CD8-positive, alpha-beta memory T cell (primary cell): ENCODE data around the gene HIVEP2. TPM values are rescaled to one million over a fixed set of nuclear protein-coding genes. Genes with fewer than 3 reads are reported as not detected.
A peak's percentile ranks its signal among the peaks of the same experiment; 100 is the strongest.

Experiments
- CTCF ChIA-PET: fragments of 350-600 bp; sonication (Branson Sonifier 250); formaldehyde crosslinking; loops from one replicate; lab custom pipeline; 2021; ENCODE audit warnings: antibody characterized with exemption; lab: Charles Lee
- POLR2A ChIA-PET: fragments of 350-600 bp; sonication (Branson Sonifier 250); formaldehyde crosslinking; loops from one replicate; lab custom pipeline; 2021; ENCODE audit warnings: antibody characterized with exemption; lab: Charles Lee
- DNase-seq, 5 donors: peaks; one replicate each; pipeline versions ENCODE4 v3.0.0 to v3.0.0-alpha.2; 2020 to 2022; ENCODE audit warnings: mixed read lengths in 1 of 5
- H3K27ac ChIP-seq: one replicate; pipeline ENCODE4 v1.7.0; 2013; ENCODE audit warnings: low read depth, mild to moderate bottlenecking, low read length, moderate library complexity
- H3K27me3 ChIP-seq: 2 replicates; pipeline ENCODE4 v1.7.0; 2013; ENCODE audit warnings: low read length, mild to moderate bottlenecking; ENCODE audit not compliant: insufficient read depth, poor library complexity, severe bottlenecking
- H3K36me3 ChIP-seq: 2 replicates; pipeline ENCODE4 v1.7.0; 2013; ENCODE audit warnings: mild to moderate bottlenecking, low read length, moderate library complexity; ENCODE audit not compliant: insufficient read depth
- H3K4me1 ChIP-seq: 2 replicates; pipeline ENCODE4 v1.7.0; 2013; ENCODE audit warnings: mild to moderate bottlenecking, low read length, moderate library complexity; ENCODE audit not compliant: insufficient read depth
- H3K4me3 ChIP-seq: 2 replicates; pipeline ENCODE4 v1.7.0; 2013; ENCODE audit warnings: mild to moderate bottlenecking, low read length
- H3K9me3 ChIP-seq: 2 replicates; pipeline ENCODE4 v1.7.0; 2013; ENCODE audit warnings: mild to moderate bottlenecking, low read length
- H3K27ac Mint-ChIP-seq, 8 donors: one replicate each; pipeline ENCODE4 v1.8.0; 2020 to 2021; ENCODE audit warnings: mixed read lengths in 8 of 8, mild to moderate bottlenecking in 6 of 8, inconsistent platforms in 3 of 8, moderate library complexity in 3 of 8
- H3K27me3 Mint-ChIP-seq, 2 donors: one replicate each; pipeline ENCODE4 v1.8.0; 2020 to 2021; ENCODE audit warnings: mixed read lengths in 2 of 2, mild to moderate bottlenecking in 1 of 2, moderate library complexity in 1 of 2
- H3K36me3 Mint-ChIP-seq, 3 donors: one replicate each; pipeline ENCODE4 v1.8.0; 2020 to 2021; ENCODE audit warnings: mixed read lengths in 3 of 3, inconsistent platforms in 1 of 3, mild to moderate bottlenecking in 1 of 3
- H3K4me1 Mint-ChIP-seq, 3 donors: one replicate each; pipeline ENCODE4 v1.8.0; 2020 to 2021; ENCODE audit warnings: mixed read lengths in 3 of 3, inconsistent platforms in 1 of 3, mild to moderate bottlenecking in 1 of 3
- H3K4me3 Mint-ChIP-seq, 7 donors: one replicate each; pipeline ENCODE4 v1.8.0; 2020 to 2021; ENCODE audit warnings: mixed read lengths in 7 of 7, mild to moderate bottlenecking in 6 of 7, moderate library complexity in 4 of 7, inconsistent platforms in 2 of 7
- H3K9me3 Mint-ChIP-seq, 5 donors: one replicate each; pipeline ENCODE4 v1.8.0; 2020 to 2022; ENCODE audit warnings: mixed read lengths in 5 of 5, mild to moderate bottlenecking in 3 of 5, moderate library complexity in 2 of 5, inconsistent platforms in 1 of 5
- polyA plus RNA-seq: library from polyadenylated mRNA; unstranded; fragments of 300-500 nt; fragmentation: Illumina TruSeq; gene quantifications from one replicate; pipeline ENCODE4 v1.2.3, GENCODE V29; 2021
- total RNA-seq, 2 experiments: library from RNA; stranded (reverse); gene quantifications; one replicate each; pipeline ENCODE4 v1.2.3, GENCODE V29; 2021

HIVEP2 gene
- total and polyA plus RNA-seq, 3 experiments from 2014 or later, result 15.4 to 37.2 (median 37.1) TPM

GRCh38 chr6:142752348-142752747 lies 192.6 kb downstream of the HIVEP2 start:
- no peaks in the 10 kb centered on the region for H3K27me3 ChIP-seq
- no peaks in the 10 kb centered on the region for H3K9me3 ChIP-seq
- Mint-ChIP-seq H3K27ac (no peak overlapping the region), H3K4me1 (peaks cover 16 to 44% (median 21%) of the 10 kb centered on the region in 3 donors), H3K9me3 (no peaks in the 10 kb centered on the region), H3K4me3 (no peak overlapping the region), H3K27me3 (no peaks in the 10 kb centered on the region), H3K36me3 (peaks cover 11 to 50% (median 19%) of the 10 kb centered on the region in 3 donors)
- ChIA-PET CTCF (no interaction called here), POLR2A (no interaction called here)
- peaks cover 32% of the 10 kb centered on the region for H3K36me3 ChIP-seq
- H3K27ac ChIP-seq, result no peak overlapping the region
- H3K4me1 ChIP-seq, result peaks cover 3% of the 10 kb centered on the region
- no peak for DNase-seq
- H3K4me3 ChIP-seq, result no peak overlapping the region

- H3K4me1 Mint-ChIP-seq, result peaks cover 9 to 38% (median 18%) of the 10 kb centered on the region in 3 donors
- no peaks in the 10 kb centered on the region for H3K27me3 Mint-ChIP-seq
- Histone ChIP-seq H3K4me1 (peaks cover 3% of the 10 kb centered on the region), H3K4me3 (no peak overlapping the region), H3K27ac (no peak overlapping the region), H3K9me3 (no peaks in the 10 kb centered on the region), H3K27me3 (no peaks in the 10 kb centered on the region), H3K36me3 (peaks cover 26% of the 10 kb centered on the region)
- CTCF ChIA-PET, result no interaction called here
- DNase-seq, result no peak
- peaks cover 8 to 41% (median 13%) of the 10 kb centered on the region in 3 donors for H3K36me3 Mint-ChIP-seq
- POLR2A ChIA-PET, result no interaction called here
- H3K27ac Mint-ChIP-seq, result peak overlapping the region in 7 of 8 donors; percentile 2 to 77 (median 10)
- H3K4me3 Mint-ChIP-seq, result no peak overlapping the region
- H3K9me3 Mint-ChIP-seq, result no peaks in the 10 kb centered on the region
Observed at GRCh38 chr6:142751452-142751851, 193.5 kb downstream of the HIVEP2 start.

GRCh38 chr6:142750998-142751397 lies 194.0 kb downstream of the HIVEP2 start:
- Histone ChIP-seq H3K36me3 (peaks cover 22% of the 10 kb centered on the region), H3K9me3 (no peaks in the 10 kb centered on the region), H3K4me3 (no peak overlapping the region), H3K27ac (no peak overlapping the region), H3K4me1 (peaks cover 3% of the 10 kb centered on the region), H3K27me3 (no peaks in the 10 kb centered on the region)
- Mint-ChIP-seq H3K4me3 (no peak overlapping the region), H3K27me3 (no peaks in the 10 kb centered on the region), H3K36me3 (peaks cover 7 to 36% (median 12%) of the 10 kb centered on the region in 3 donors), H3K4me1 (peaks cover 8 to 34% (median 13%) of the 10 kb centered on the region in 3 donors), H3K9me3 (no peaks in the 10 kb centered on the region), H3K27ac (peak overlapping the region in 5 of 8 donors; percentile 12 to 56 (median 30))
- ChIA-PET CTCF (no interaction called here), POLR2A (no interaction called here)
- DNase-seq, result no peak

- CTCF ChIA-PET, result interaction anchor here (1.2 to 2.1 kb wide), 2 partner anchors 158 to 277 kb away, joined by 3 to 6 read pairs; no protein-coding TSS in a partner anchor
- peaks cover 0 to 22% (median 5%) of the 10 kb centered on the region in 3 donors for H3K4me1 Mint-ChIP-seq
- no peak overlapping the region for H3K27ac ChIP-seq
- peak overlapping the region in 3 of 8 donors; percentile 3 to 7 (median 6) for H3K27ac Mint-ChIP-seq
- POLR2A ChIA-PET, result no interaction called here
- H3K36me3 ChIP-seq, result peaks cover 10% of the 10 kb centered on the region
- no peaks in the 10 kb centered on the region for H3K27me3 Mint-ChIP-seq
- peaks cover 3% of the 10 kb centered on the region for H3K4me1 ChIP-seq
- H3K9me3 Mint-ChIP-seq, result no peaks in the 10 kb centered on the region
- H3K36me3 Mint-ChIP-seq, result peaks cover 0 to 23% (median 8%) of the 10 kb centered on the region in 3 donors
- no peak for DNase-seq
- no peak overlapping the region for H3K4me3 Mint-ChIP-seq
- H3K4me3 ChIP-seq, result no peak overlapping the region
- H3K27me3 ChIP-seq, result no peaks in the 10 kb centered on the region
- no peaks in the 10 kb centered on the region for H3K9me3 ChIP-seq
Observed at GRCh38 chr6:142749556-142749955, 195.4 kb downstream of the HIVEP2 start.

GRCh38 chr6:142746524-142746923 lies 198.5 kb downstream of the HIVEP2 start:
- DNase-seq, result peak; percentile 6 to 57 (median 28)
- Histone ChIP-seq H3K9me3 (no peaks in the 10 kb centered on the region), H3K36me3 (no peaks in the 10 kb centered on the region), H3K27ac (no peak overlapping the region), H3K27me3 (no peaks in the 10 kb centered on the region), H3K4me3 (no peak overlapping the region), H3K4me1 (peaks cover 3% of the 10 kb centered on the region)
- POLR2A ChIA-PET, result no interaction called here
- CTCF ChIA-PET, result interaction anchor here (0.7 to 1.7 kb wide), 7 partner anchors 14 to 591 kb away, joined by 3 to 4 read pairs (median 4); no protein-coding TSS in a partner anchor
- no peak overlapping the region for H3K4me3 Mint-ChIP-seq
- peaks cover 0 to 1% (median 0%) of the 10 kb centered on the region in 3 donors for H3K36me3 Mint-ChIP-seq
- no peaks in the 10 kb centered on the region for H3K27me3 Mint-ChIP-seq
- H3K4me1 Mint-ChIP-seq, result peaks cover 0 to 17% (median 5%) of the 10 kb centered on the region in 3 donors
- H3K9me3 Mint-ChIP-seq, result no peaks in the 10 kb centered on the region
- H3K27ac Mint-ChIP-seq, result no peak overlapping the region

GRCh38 chr6:142744836-142745235 lies 200.1 kb downstream of the HIVEP2 start:
- ChIA-PET POLR2A (interaction anchor here (0.6 kb wide), 1 partner anchor 30 kb away, joined by 3 read pairs; no protein-coding TSS in a partner anchor), CTCF (no interaction called here)
- Mint-ChIP-seq H3K4me3 (no peak overlapping the region), H3K27me3 (no peaks in the 10 kb centered on the region), H3K36me3 (no peaks in the 10 kb centered on the region), H3K9me3 (no peaks in the 10 kb centered on the region), H3K4me1 (peaks cover 0 to 10% (median 5%) of the 10 kb centered on the region in 3 donors), H3K27ac (no peak overlapping the region)
- Histone ChIP-seq H3K27me3 (no peaks in the 10 kb centered on the region), H3K27ac (no peak overlapping the region), H3K4me3 (no peak overlapping the region), H3K36me3 (no peaks in the 10 kb centered on the region), H3K9me3 (no peaks in the 10 kb centered on the region), H3K4me1 (peaks cover 3% of the 10 kb centered on the region)
- DNase-seq, result no peak

- H3K9me3 Mint-ChIP-seq, result no peaks in the 10 kb centered on the region
- Histone ChIP-seq H3K27ac (no peak overlapping the region), H3K27me3 (no peaks in the 10 kb centered on the region), H3K9me3 (no peaks in the 10 kb centered on the region), H3K4me1 (no peaks in the 10 kb centered on the region), H3K36me3 (no peaks in the 10 kb centered on the region), H3K4me3 (no peak overlapping the region)
- no peak overlapping the region for H3K27ac Mint-ChIP-seq
- no peak for DNase-seq
- H3K4me1 Mint-ChIP-seq, result no peaks in the 10 kb centered on the region
- ChIA-PET CTCF (no interaction called here), POLR2A (no interaction called here)
- no peaks in the 10 kb centered on the region for H3K27me3 Mint-ChIP-seq
- H3K36me3 Mint-ChIP-seq, result no peaks in the 10 kb centered on the region
- H3K4me3 Mint-ChIP-seq, result no peak overlapping the region
Observed at GRCh38 chr6:142740449-142740848, 204.5 kb downstream of the HIVEP2 start.

GRCh38 chr6:142738731-142739130 lies 206.2 kb downstream of the HIVEP2 start:
- Mint-ChIP-seq H3K27me3 (no peaks in the 10 kb centered on the region), H3K27ac (no peak overlapping the region), H3K4me1 (no peaks in the 10 kb centered on the region), H3K4me3 (no peak overlapping the region), H3K36me3 (no peaks in the 10 kb centered on the region), H3K9me3 (no peaks in the 10 kb centered on the region)
- H3K9me3 ChIP-seq, result no peaks in the 10 kb centered on the region
- no peaks in the 10 kb centered on the region for H3K4me1 ChIP-seq
- DNase-seq, result no peak
- ChIA-PET POLR2A (no interaction called here), CTCF (no interaction called here)
- no peaks in the 10 kb centered on the region for H3K36me3 ChIP-seq
- H3K27ac ChIP-seq, result no peak overlapping the region
- no peaks in the 10 kb centered on the region for H3K27me3 ChIP-seq
- no peak overlapping the region for H3K4me3 ChIP-seq
